Vagina (tissue), 2 donors: ENCODE results near the gene GATM. TPM values are rescaled to one million over a fixed set of nuclear protein-coding genes. Genes with fewer than 3 reads are reported as not detected.

Experiments used
- DNase-seq, 2 donors: peaks; one replicate each; pipeline ENCODE4 v3.0.0-alpha.2; 2017; ENCODE audit errors: extremely low spot score in 2 of 2
- H3K27ac ChIP-seq: fragments of 200-600 bp; sonication (generic); one replicate; pipeline ENCODE4 v1.5.1; 2019
- H3K27me3 ChIP-seq: fragments of 200-600 bp; sonication (generic); one replicate; pipeline ENCODE4 v1.5.1; 2019
- H3K36me3 ChIP-seq, 2 donors: fragments of 200-600 bp; sonication (generic); one replicate each; pipeline ENCODE4 v1.5.1; 2017 to 2019
- H3K4me1 ChIP-seq: fragments of 200-600 bp; sonication (generic); one replicate; pipeline ENCODE4 v1.5.1; 2019
- H3K4me3 ChIP-seq, 2 donors: fragments of 200-600 bp; sonication (generic); 1 replicate in 1 of 2; 2 replicates in 1 of 2; pipeline ENCODE4 v1.5.1; 2016 to 2019
- H3K9me3 ChIP-seq: fragments of 200-600 bp; sonication (generic); one replicate; pipeline ENCODE4 v1.5.1; 2019
- CTCF ChIP-seq, 3 experiments: fragments of 450-650 bp in 2 of 3; fragments of 200-600 bp in 1 of 3; sonication (generic) in 1 of 3; IDR thresholded peaks; one replicate each; pipeline ENCODE4 v1.5.1; 2017 to 2019; ENCODE audit warnings: antibody characterized with exemption in 3 of 3, mild to moderate bottlenecking in 2 of 3, moderate library complexity in 2 of 3
- POLR2A ChIP-seq, 2 donors: fragments of 450-650 bp; IDR thresholded peaks; one replicate each; pipeline ENCODE4 v1.6.1; 2017; ENCODE audit warnings: antibody characterized with exemption in 2 of 2, mild to moderate bottlenecking in 2 of 2, moderate library complexity in 2 of 2
- POLR2AphosphoS5 ChIP-seq, 2 donors: sonication (generic); formaldehyde crosslinking; IDR thresholded peaks; one replicate each; pipeline ENCODE4 v1.9.0; 2017; ENCODE audit warnings: antibody characterized with exemption in 2 of 2, mild to moderate bottlenecking in 2 of 2, low read depth in 1 of 2; ENCODE audit not compliant: insufficient read depth in 1 of 2
- intact Hi-C: fragments of 100-400 bp; cut with DNase I; formaldehyde crosslinking; loops from one replicate; pipeline ENCODE4 v1.15.1; 2023
- total RNA-seq: library from RNA; depleted of rRNA; stranded (reverse); fragments of >200 nt; gene quantifications from one replicate; pipeline ENCODE4 v1.2.3, GENCODE V29; 2016

The GATM gene
- total RNA-seq, 1 donor from 2014 or later: 50.1 TPM

GRCh38 chr15:45395943-45396342, 17.6 kb upstream of the GATM start:
- TF ChIP-seq POLR2A (IDR thresholded peaks at IDR 0.05): no peak
- no peak for TF ChIP-seq POLR2AphosphoS5 (IDR thresholded peaks at IDR 0.05; ENCODE audit: insufficient read depth in 1 of 2, low read depth in 1 of 2)
- TF ChIP-seq CTCF (IDR thresholded peaks at IDR 0.05): no peak
- intact Hi-C loops: no loop called here
- Histone ChIP-seq H3K4me3 (no peak overlapping the region), H3K36me3 (no peaks in the 10 kb centered on the region), H3K27me3 (no peaks in the 10 kb centered on the region), H3K4me1 (peaks cover under 1% of the 10 kb centered on the region), H3K27ac (no peak overlapping the region), H3K9me3 (no peaks in the 10 kb centered on the region)
- no peak for DNase-seq

GRCh38 chr15:45394681-45395080, 16.3 kb upstream of the GATM start:
- intact Hi-C loops: no loop called here
- no peaks in the 10 kb centered on the region for H3K27me3 ChIP-seq
- H3K4me3 ChIP-seq: no peak overlapping the region
- H3K9me3 ChIP-seq: no peaks in the 10 kb centered on the region
- H3K27ac ChIP-seq: no peak overlapping the region
- no peaks in the 10 kb centered on the region for H3K4me1 ChIP-seq
- H3K36me3 ChIP-seq: no peaks in the 10 kb centered on the region
- no peak for TF ChIP-seq POLR2AphosphoS5 (IDR thresholded peaks at IDR 0.05; ENCODE audit: insufficient read depth in 1 of 2, low read depth in 1 of 2)
- no peak for TF ChIP-seq POLR2A (IDR thresholded peaks at IDR 0.05)
- TF ChIP-seq CTCF (IDR thresholded peaks at IDR 0.05): no peak
- no peak for DNase-seq

DNA sequence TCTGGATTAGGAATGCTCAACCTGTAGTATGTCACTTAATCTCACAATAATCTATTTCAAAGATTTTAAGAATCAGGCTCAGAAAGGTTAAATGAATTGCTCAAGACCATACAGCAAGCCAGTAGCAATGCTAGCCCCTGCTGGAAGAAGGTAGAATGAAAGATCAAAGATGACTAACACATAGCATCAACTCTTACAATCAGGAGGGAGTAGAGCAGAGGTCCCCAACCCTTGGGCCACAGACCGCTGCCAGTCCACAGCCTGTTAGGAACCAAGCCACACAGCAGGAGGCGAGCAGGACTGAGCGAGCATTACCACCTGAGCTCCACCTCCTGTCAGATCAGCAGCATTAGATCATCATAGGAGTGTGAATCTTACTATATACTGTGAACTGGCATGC, 15.5 kb upstream of the GATM start:
- Histone ChIP-seq H3K4me1 (no peaks in the 10 kb centered on the region), H3K27ac (no peak overlapping the region), H3K9me3 (no peaks in the 10 kb centered on the region), H3K27me3 (no peaks in the 10 kb centered on the region), H3K4me3 (no peak overlapping the region), H3K36me3 (no peaks in the 10 kb centered on the region)
- TF ChIP-seq POLR2AphosphoS5 (IDR thresholded peaks at IDR 0.05; ENCODE audit: insufficient read depth in 1 of 2, low read depth in 1 of 2) (peak in 1 of 2 donors; percentile 7), POLR2A (IDR thresholded peaks at IDR 0.05) (no peak)
- no peak for DNase-seq
- intact Hi-C loops: no loop called here

DNA sequence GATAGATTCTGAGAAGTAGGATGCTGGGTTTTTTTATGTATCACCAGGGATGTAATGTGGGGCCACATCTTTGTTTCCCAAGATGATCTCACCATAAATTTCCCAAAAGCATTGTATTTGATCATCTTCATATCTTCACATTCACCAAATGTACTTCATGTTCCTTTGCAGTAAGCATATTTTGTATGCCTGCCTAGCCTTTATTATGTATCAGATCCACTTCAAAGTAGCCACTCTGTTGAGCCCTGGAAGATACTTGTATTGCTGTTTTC, 14.2 kb upstream of the GATM start:
- intact Hi-C loops: no loop called here

GRCh38 chr15:45391746-45392583, 13.6 kb upstream of the GATM start:
- Histone ChIP-seq H3K27ac (no peak overlapping the region), H3K4me1 (peaks cover 5% of the 10 kb centered on the region), H3K9me3 (no peaks in the 10 kb centered on the region), H3K27me3 (no peaks in the 10 kb centered on the region), H3K4me3 (no peak overlapping the region), H3K36me3 (no peaks in the 10 kb centered on the region)
- intact Hi-C loops: no loop called here
- no peak for DNase-seq
- TF ChIP-seq CTCF (IDR thresholded peaks at IDR 0.05) (no peak), POLR2A (IDR thresholded peaks at IDR 0.05) (no peak), POLR2AphosphoS5 (IDR thresholded peaks at IDR 0.05; ENCODE audit: insufficient read depth in 1 of 2, low read depth in 1 of 2) (no peak)

More for the DNA sequence above, 14.2 kb upstream of the GATM start:
- TF ChIP-seq POLR2AphosphoS5 (IDR thresholded peaks at IDR 0.05; ENCODE audit: insufficient read depth in 1 of 2, low read depth in 1 of 2): no peak
- TF ChIP-seq CTCF (IDR thresholded peaks at IDR 0.05): no peak
- no peak for TF ChIP-seq POLR2A (IDR thresholded peaks at IDR 0.05)
- Histone ChIP-seq H3K27ac (no peak overlapping the region), H3K27me3 (no peaks in the 10 kb centered on the region), H3K9me3 (no peaks in the 10 kb centered on the region), H3K4me1 (no peaks in the 10 kb centered on the region), H3K36me3 (no peaks in the 10 kb centered on the region), H3K4me3 (no peak overlapping the region)
- no peak for DNase-seq
